ENCODE results near the gene PARVB.

Gene PARVB

GRCh38 chr22:44057401-44057987, 33.4 kb downstream of the PARVB start:
- DNase-seq, result no peak

DNA sequence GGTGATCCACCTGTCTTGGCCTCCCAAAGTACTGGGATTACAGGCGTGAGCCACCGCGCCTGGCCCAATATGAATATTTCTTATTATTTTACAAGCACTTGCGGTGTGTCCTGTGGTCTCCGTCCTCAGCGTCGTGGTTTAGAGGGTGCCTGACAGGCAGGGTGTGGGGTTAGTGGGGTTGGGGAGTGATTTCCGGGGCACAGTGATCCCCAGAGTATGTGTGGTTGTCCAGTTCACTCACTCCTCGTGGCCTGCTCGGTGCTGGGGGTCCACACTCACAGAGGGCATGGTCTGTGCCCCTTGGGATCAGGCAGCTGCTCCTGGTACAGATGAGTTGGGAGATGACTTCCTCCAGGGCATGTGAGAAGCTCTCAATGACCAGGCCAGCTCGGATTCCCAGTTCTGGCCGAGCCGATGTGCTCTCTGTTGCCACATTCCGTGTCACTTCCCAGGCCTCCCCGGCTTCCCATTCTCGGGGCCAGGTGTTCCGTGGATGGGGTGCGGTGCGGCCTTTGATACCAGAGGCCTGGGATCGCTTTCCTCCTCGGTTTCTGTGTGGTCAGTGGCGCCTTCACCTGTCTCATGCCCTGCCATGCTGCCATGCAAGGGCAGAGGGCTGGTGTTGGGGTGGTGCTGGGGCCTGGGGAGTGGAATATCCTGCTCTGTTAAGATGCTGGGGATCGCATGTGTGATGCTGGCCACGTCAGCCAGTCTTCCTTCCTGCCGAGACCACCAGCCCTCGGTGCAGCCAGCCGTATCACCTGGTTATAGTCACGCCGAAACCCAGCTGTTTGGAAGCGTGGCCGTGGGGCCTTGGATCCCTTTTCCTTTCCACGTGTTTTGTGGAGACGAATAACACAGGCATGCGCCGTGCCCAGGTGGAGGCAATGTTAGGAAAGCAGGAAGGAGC, 39.6 kb downstream of the PARVB start:
- DNase-seq, result no peak

- no peak for DNase-seq
Measured at GRCh38 chr22:44067033-44067432, 42.9 kb downstream of the PARVB start.

DNA sequence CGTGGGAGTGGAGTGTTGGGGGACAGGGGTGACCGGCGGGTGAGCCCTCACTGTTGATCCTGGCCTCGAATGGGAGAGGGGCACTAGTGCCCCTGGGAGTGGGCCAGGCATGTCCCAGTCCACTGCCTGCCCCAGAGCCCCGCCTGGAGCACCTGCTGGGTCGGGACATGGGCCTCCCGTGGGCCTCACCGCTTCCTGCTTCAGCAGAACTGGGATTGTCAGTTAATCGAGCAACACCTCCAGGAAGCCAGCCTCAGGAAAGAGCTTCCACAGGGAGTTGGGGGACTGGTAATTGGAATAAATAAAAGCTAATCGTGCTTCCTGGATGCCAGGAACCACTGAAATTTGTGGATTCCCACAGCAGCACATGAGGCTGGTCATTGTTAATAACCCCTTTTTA, 43.8 kb downstream of the PARVB start:
- no peak for DNase-seq

GRCh38 chr22:44068422-44069191, 44.5 kb downstream of the PARVB start:
- no peak for DNase-seq

DNA sequence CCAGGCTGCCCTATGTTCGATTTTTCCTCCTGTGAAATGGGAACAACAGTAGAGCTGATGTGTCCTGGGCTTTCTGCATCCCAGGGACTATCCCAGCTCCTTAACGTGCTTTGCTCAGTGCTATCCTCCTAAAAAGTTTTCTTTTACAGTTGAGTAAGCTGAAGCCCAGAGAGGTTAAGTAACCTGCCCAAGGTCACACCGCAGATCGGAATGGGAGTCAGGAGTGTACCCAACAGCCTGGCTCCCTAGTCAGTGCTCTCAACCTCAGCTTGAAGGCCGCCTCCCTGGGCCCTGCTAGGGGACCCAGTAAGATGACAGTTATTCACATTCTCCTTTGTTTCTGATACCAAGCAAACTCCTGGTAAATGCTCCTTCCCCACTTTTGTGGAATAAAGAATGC, 45.9 kb downstream of the PARVB start:
- no peak for DNase-seq

- DNase-seq, result no peak
Measured at GRCh38 chr22:44071781-44072326, 47.8 kb downstream of the PARVB start.

- no peak for DNase-seq
Measured at GRCh38 chr22:44074337-44074984, 50.4 kb downstream of the PARVB start.

GRCh38 chr22:44075022-44075421, 50.9 kb downstream of the PARVB start:
- DNase-seq, result no peak

GRCh38 chr22:44075670-44076069, 51.6 kb downstream of the PARVB start:
- DNase-seq, result no peak

- no peak for DNase-seq
Measured at GRCh38 chr22:44076825-44077224, 52.7 kb downstream of the PARVB start.

DNA sequence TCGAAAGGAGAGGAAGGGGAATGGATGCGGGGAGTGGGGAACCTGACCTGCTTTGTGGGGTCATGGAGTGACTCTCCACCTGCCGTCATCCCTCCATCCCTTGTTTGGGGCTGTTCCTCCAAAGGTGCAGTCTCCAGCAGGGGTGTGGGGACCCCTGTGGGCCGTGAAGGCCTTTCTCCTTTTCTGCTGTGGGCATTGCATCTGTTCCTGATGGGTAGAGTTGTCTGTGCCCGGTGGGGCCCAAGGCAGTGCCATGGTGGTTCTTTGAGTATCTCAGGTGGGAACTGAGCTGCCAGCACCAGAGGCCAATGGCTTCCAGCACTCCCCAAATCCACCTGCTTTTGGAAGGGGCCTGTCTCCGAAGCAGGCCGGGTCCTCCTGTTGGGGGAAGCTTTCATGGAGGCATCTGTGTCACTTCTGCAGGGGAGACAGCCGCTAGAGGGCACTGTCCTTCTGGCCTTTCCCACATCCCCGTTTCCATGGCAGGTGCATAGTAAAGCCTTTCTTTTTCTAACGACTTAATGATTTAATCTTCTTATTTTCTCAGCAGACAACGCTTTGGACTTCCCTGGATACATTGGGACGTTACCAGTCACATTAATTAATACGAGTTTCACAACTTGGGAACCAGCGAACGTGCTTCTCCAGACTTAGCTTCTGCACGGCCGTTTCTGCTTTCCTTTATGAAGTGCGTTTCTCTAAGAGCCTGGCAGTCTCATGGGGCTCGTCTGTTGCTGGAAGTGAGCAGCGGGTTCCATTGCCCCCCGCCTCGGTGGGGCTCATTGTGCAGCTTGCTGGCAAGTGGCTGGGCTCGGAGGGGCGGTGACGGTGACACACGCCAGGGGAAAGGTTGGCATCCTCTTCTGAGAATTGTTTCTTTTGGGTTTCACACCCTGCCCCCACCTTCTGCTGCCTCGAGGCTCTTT, 57.1 kb downstream of the PARVB start:
- DNase-seq, result peak; percentile 26 to 70 (median 41)

DNA sequence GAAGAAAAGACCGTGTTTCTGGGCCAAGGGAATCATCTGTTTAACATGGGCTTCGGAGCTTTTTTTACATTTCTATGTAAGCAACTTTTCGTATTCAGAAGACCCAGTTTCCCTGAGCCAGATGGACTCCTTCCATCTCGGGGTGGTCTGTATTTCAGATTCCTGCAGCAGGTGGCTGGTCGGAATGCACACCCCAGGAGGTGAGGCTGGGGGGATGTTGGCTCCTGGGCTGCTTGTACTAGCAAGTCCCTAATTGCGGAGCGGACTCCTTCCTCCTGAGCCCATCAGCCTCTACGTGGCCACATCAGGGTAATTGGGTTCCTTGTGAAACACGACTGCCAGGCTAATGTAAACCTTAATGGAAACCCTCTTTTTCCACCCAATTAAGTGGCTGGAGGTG, 58.7 kb downstream of the PARVB start:
- DNase-seq, result no peak

DNA sequence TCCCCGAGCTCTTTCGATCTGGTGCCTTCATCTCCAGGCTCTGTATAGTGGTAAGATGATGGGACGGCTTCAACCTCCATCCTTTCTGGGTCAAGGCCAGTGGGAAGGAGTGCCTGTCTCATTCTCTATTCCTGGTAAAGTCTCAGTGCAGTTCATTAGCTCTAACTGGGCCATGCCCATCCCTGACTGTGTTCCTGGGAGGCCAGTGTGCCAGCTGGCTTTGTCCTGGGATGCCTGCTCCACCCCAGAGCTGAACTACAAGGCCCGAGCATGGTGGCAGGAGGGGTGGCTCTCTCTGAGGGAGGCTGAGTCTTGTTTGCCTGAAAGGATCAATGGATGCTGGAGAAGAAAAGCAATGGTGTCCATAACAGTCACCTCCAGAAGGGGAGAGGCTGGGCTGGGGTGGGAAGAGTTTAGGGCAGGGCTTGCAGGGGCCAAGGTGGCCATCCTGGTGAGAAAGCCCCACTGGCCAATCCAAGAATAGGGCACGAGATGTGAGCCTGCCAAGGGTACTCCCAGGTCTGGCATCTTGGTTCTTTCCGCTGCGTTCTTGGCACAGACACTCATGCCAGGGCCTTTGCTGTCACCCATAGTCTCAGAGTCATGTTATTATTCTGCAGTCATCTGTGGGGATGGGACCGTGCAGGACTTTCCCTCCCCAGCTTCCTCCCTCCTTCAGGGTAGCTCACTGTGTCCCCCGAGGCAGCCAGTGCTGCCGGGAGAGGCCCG, 60.1 kb downstream of the PARVB start:
- no peak for DNase-seq

- DNase-seq, result peak in 1 of 5 experiments; percentile 64
Measured at GRCh38 chr22:44085743-44086270, 61.7 kb downstream of the PARVB start.

GRCh38 chr22:44086271-44087088, 62.4 kb downstream of the PARVB start:
- DNase-seq, result no peak

- DNase-seq, result no peak
Measured at GRCh38 chr22:44087089-44087430, 63.0 kb downstream of the PARVB start.

GRCh38 chr22:44088976-44089570, 65.0 kb downstream of the PARVB start:
- DNase-seq, result no peak
